Measurements from ENCODE around the gene USP33.
"Not testable (repeated sequence)": the region's sequence is repeated elsewhere in the genome, so short reads cannot be mapped to it uniquely, and the experiment has no call there.

Gene USP33

DNA sequence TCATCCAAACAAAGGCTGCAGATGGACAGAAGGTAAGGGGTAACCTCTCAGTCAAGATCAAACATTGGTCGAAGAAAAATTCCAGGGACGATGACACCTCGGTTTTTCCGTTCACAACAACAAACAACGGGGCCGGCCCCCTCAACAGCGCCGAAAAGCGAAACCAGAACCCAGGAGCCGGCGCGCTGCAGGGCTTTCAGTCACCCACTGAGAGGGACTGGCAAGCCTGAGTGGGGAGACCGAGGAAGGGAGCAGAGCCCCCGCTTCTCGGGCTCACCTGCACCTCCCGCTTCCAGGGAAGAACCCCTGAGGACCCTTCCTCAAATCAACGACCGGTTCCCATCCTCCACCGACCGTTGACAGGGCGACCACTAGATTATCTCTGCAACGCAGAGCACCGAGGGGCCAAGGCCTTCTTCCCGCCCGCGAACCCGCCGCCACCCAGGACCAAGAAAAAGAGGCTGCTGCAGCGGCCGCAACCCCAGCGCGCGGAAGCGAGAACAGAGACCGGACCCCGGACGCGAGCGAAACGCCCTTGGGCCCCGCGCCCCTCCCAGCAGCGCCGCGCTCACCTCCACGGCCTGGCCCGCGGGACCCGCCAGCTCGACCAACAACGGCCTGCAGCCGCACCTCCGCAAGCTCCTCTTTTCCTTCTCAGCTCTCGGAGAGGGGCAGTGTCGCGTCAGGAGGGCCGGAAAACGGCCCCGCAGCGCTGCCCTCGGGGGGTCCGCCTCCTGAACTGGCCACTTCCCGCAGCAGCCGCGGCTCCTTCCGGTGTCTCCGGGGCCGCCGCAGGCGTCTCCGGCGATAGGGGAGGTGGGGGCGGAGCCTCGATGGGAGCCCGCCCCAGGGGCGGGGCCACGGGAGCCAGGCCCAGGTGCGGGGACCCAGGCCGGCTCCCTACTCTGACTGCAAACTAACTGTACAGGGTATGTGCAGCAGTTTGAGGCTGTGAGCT, at the start of gene USP33:
TSS of gene USP33 (minus strand) at position 782 of the 958 bp plus-strand sequence. CDS start 18,155 bp downstream, outside the sequence.
- TF ChIP-seq, protein P1, sequence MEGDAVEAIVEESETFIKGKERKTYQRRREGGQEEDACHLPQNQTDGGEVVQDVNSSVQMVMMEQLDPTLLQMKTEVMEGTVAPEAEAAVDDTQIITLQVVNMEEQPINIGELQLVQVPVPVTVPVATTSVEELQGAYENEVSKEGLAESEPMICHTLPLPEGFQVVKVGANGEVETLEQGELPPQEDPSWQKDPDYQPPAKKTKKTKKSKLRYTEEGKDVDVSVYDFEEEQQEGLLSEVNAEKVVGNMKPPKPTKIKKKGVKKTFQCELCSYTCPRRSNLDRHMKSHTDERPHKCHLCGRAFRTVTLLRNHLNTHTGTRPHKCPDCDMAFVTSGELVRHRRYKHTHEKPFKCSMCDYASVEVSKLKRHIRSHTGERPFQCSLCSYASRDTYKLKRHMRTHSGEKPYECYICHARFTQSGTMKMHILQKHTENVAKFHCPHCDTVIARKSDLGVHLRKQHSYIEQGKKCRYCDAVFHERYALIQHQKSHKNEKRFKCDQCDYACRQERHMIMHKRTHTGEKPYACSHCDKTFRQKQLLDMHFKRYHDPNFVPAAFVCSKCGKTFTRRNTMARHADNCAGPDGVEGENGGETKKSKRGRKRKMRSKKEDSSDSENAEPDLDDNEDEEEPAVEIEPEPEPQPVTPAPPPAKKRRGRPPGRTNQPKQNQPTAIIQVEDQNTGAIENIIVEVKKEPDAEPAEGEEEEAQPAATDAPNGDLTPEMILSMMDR (IDR thresholded peaks at IDR 0.05; ENCODE audit: borderline replicate concordance, control extremely low read depth, extremely low read depth, insufficient read depth, missing control alignments), result no peak
- DNase-seq (ENCODE audit: low spot score), result peak; percentile 95
- in situ Hi-C loops (cut with MboI; ENCODE audit: low sequenced_read_pairs, unreplicated experiment), result no loop called here

DNA sequence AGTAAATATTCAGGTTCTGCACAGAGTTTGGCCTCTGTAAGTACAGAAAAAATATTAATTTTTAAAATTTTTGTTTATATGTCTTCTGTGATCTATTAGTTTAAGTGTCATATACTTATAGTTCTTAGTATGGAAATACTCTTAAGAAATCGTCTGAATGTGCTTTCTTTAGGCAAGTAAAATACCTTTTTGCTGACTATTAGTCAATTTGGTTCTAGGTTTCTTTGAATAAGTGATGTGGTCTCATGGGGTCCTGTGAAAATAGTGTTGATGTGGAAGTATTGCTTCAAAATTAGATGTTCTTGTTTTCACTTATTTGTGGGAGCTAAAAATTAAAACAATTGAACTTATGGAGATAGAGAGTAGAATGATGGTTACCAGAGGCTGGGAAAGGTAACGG, 43.7 kb upstream of the USP33 start:
- no peak for DNase-seq (ENCODE audit: low spot score)
- in situ Hi-C loops (cut with MboI; ENCODE audit: low sequenced_read_pairs, unreplicated experiment), result no loop called here
- TF ChIP-seq, protein P1 (IDR thresholded peaks at IDR 0.05; ENCODE audit: borderline replicate concordance, control extremely low read depth, extremely low read depth, insufficient read depth, missing control alignments), result no peak

DNA sequence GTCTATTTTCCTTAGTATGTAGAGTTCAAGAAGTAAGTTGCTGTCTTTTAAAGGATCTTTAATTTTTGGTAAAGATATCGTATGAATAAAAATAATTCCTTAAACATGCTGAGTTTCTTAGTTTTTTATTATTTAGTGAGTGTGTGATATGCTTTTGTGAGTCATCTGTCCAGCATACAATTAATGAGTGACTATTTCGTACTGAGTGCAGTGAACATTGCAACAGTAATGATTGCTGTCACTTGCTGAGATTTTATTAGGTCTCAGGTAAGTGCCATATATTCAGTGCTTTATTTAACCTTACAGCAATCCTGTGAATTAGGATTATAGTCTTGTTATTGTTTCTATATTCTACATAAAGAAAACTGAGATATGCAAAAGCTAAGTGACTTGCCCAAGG, 42.4 kb upstream of the USP33 start:
- in situ Hi-C loops (cut with MboI; ENCODE audit: low sequenced_read_pairs, unreplicated experiment), result no loop called here
- TF ChIP-seq, protein P1 (IDR thresholded peaks at IDR 0.05; ENCODE audit: borderline replicate concordance, control extremely low read depth, extremely low read depth, insufficient read depth, missing control alignments), result no peak
- no peak for DNase-seq (ENCODE audit: low spot score)

DNA sequence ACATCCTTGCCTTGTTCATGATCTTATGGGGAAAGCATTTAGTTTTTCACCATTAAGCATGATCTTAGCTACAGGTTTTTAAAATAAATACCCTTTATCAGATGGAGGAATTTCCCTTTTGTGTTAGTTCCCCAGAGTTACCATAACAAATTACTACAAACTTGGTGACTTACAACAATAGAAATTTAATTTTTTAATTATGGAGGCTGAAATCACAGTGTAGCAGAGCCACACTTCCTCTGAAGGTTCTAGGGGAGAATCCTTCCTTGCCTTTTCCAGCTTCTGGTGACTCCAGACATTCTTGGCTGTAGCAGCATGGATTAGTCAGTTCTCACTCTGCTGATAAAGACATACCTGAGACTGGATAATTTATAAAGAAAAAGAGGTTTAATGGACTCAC, 38.3 kb upstream of the USP33 start:
- no peak for DNase-seq (ENCODE audit: low spot score)
- TF ChIP-seq, protein P1 (IDR thresholded peaks at IDR 0.05; ENCODE audit: borderline replicate concordance, control extremely low read depth, extremely low read depth, insufficient read depth, missing control alignments), result no peak
- in situ Hi-C loops (cut with MboI; ENCODE audit: low sequenced_read_pairs, unreplicated experiment), result no loop called here

DNA sequence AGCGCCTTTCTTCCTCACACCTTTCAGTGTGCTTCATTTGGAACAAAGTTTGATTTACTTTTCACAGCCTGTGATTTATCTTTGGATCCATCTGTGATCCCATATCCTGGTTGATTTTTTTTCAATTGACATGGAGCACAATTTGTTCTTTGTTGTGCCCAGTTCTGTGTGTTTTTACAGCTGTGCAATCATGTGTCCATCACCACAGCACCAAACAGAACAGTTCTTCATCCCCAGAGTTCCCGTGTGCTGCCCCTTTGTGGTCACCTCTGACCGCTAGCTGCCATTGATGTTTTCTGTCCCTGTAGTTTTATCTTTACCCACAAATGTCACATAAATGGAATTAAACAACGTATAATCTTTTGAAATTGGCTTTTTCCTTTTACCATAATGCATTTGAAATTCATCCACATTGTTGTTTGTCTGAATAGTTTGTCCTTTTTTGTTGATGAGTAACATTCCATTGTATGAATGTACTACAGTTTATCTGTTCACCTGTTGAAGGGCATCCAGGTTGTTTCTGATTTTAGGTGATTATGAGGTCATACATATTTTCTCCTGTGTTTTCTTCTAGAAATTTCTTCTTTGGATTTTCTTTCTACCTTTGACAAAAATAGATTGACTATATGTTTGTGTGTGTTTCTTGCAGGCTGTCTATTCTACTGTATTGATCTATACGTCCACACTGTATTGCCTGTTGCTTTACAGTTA, 37.2 kb upstream of the USP33 start:
- in situ Hi-C loops (cut with MboI; ENCODE audit: low sequenced_read_pairs, unreplicated experiment), result no loop called here
- TF ChIP-seq, protein P1 (IDR thresholded peaks at IDR 0.05; ENCODE audit: borderline replicate concordance, control extremely low read depth, extremely low read depth, insufficient read depth, missing control alignments), result no peak
- no peak for DNase-seq (ENCODE audit: low spot score)

DNA sequence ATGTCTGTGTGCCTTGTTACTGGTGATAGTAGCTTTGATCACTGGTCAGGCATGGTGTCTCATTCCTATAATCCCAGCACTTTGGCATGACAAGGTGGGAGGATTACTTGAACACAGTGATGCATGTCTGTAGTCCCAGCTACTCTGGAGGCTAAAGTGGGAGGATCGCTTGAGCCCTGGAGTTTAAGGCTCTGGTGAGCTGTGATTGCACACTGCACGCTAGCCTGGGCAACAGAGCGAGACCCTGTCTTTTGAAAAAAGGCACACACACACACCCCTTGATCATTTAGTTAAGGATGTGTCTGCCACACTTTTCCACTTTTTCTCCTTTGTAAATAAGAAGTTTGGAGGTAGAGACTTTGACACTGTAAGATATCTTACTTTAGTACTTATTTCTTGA, 34.9 kb upstream of the USP33 start:
- DNase-seq (ENCODE audit: low spot score), result no peak
- TF ChIP-seq, protein P1 (IDR thresholded peaks at IDR 0.05; ENCODE audit: borderline replicate concordance, control extremely low read depth, extremely low read depth, insufficient read depth, missing control alignments), result no peak
- in situ Hi-C loops (cut with MboI; ENCODE audit: low sequenced_read_pairs, unreplicated experiment), result no loop called here

DNA sequence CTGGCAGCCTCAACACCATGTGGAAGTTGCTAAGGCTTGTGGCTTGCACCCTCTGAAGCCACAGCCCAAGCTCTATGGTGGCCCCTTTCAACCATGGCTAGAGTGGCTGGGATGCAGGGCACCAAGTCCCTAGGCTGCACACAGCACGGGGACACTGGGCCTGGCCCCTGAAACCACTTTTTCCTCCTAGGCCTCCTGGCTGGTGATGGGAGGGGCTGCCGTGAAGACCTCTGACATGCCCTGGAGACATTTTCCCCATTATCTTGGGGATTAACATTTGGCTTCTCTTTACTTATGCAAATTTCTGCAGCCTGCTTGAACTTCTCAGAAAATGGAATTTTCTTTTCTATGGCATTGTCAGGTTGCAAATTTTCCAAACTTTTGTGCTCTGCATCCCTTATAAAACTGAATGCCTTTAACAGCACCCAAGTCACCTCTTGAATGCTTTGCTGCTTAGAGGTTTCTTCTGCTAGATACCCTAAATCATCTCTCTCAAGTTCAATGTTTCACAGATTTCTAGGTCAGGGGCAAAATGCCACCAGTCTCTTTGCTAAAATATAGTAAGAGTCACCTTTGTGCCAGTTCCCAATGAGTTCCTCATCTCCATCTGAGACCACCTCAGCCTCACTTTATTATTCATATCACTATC, 26.6 kb upstream of the USP33 start:
- DNase-seq (ENCODE audit: low spot score); in situ Hi-C loops (cut with MboI; ENCODE audit: low sequenced_read_pairs, unreplicated experiment): not testable (repeated sequence)

Measured in GM13976 (cell line).